ENCODE measurements around the gene ADGB. TPM values are rescaled to one million over a fixed set of nuclear protein-coding genes. Genes with fewer than 3 reads are reported as not detected.

Gene ADGB
- total RNA-seq, 2 donors from 2014 or later: not detected

- intact Hi-C loops (cut with DNase I): no loop called here
These were observed 36.4 kb downstream of the ADGB start for GRCh38 chr6:146635165-146635564.

GRCh38 chr6:146636481-146636880, 37.7 kb downstream of the ADGB start:
- ATAC-seq (no peak), DNase-seq (no peak)
- intact Hi-C loops (cut with DNase I): no loop called here
- Histone ChIP-seq H3K36me3 (replicated peaks in 1 of 2; ENCODE audit: insufficient read depth in 1 of 2, low read depth in 2 of 2) (no peaks in the 10 kb centered on the region), H3K27ac (no peak overlapping the region), H3K4me1 (no peaks in the 10 kb centered on the region), H3K4me3 (no peak overlapping the region), H3K27me3 (no peaks in the 10 kb centered on the region), H3K9me3 (no peaks in the 10 kb centered on the region)
- 78 to 83% methylated on average over 2 of the region's 2 CpGs for WGBS, 2 donors
- TF ChIP-seq POLR2A (IDR thresholded peaks at IDR 0.05): no peak
- no peak for TF ChIP-seq CTCF (IDR thresholded peaks at IDR 0.05)

More at GRCh38 chr6:146635165-146635564, 36.4 kb downstream of the ADGB start:
- Histone ChIP-seq H3K4me3 (no peak overlapping the region), H3K27me3 (no peaks in the 10 kb centered on the region), H3K36me3 (replicated peaks in 1 of 2; ENCODE audit: insufficient read depth in 1 of 2, low read depth in 2 of 2) (no peaks in the 10 kb centered on the region), H3K27ac (no peak overlapping the region), H3K9me3 (no peaks in the 10 kb centered on the region), H3K4me1 (no peaks in the 10 kb centered on the region)
- TF ChIP-seq CTCF (IDR thresholded peaks at IDR 0.05) (no peak), POLR2A (IDR thresholded peaks at IDR 0.05) (no peak)
- DNase-seq: no peak
- no peak for ATAC-seq

- 68 to 75% methylated on average over 6 of the region's 6 CpGs for WGBS, 2 donors
- no peaks in the 10 kb centered on the region for H3K9me3 ChIP-seq
- H3K27ac ChIP-seq: no peak overlapping the region
- no peak for ATAC-seq
- H3K4me1 ChIP-seq: no peaks in the 10 kb centered on the region
- no peak overlapping the region for H3K4me3 ChIP-seq
- no peaks in the 10 kb centered on the region for H3K36me3 ChIP-seq (replicated peaks in 1 of 2; ENCODE audit: insufficient read depth in 1 of 2, low read depth in 2 of 2)
- intact Hi-C loops (cut with DNase I): no loop called here
- no peak for DNase-seq
- TF ChIP-seq POLR2A (IDR thresholded peaks at IDR 0.05) (no peak), CTCF (IDR thresholded peaks at IDR 0.05) (no peak)
- H3K27me3 ChIP-seq: no peaks in the 10 kb centered on the region
These were observed 44.1 kb downstream of the ADGB start for GRCh38 chr6:146642921-146643320.

GRCh38 chr6:146650799-146651481, 52.2 kb downstream of the ADGB start:
- ATAC-seq (no peak), DNase-seq (no peak)
- WGBS, 2 donors: 69 to 71% methylated on average over 8 of the region's 8 CpGs
- H3K27me3 ChIP-seq: no peaks in the 10 kb centered on the region
- no peaks in the 10 kb centered on the region for H3K4me1 ChIP-seq
- no peak overlapping the region for H3K27ac ChIP-seq
- H3K36me3 ChIP-seq (replicated peaks in 1 of 2; ENCODE audit: insufficient read depth in 1 of 2, low read depth in 2 of 2): no peaks in the 10 kb centered on the region
- TF ChIP-seq CTCF (IDR thresholded peaks at IDR 0.05) (no peak), POLR2A (IDR thresholded peaks at IDR 0.05) (no peak)
- H3K9me3 ChIP-seq: no peaks in the 10 kb centered on the region
- intact Hi-C loops (cut with DNase I): no loop called here
- H3K4me3 ChIP-seq: no peak overlapping the region

GRCh38 chr6:146651482-146651863, 52.7 kb downstream of the ADGB start:
- H3K9me3 ChIP-seq: no peaks in the 10 kb centered on the region
- H3K4me1 ChIP-seq: no peaks in the 10 kb centered on the region
- no peak for DNase-seq
- H3K4me3 ChIP-seq: no peak overlapping the region
- intact Hi-C loops (cut with DNase I): no loop called here
- no peak overlapping the region for H3K27ac ChIP-seq
- TF ChIP-seq POLR2A (IDR thresholded peaks at IDR 0.05) (no peak), CTCF (IDR thresholded peaks at IDR 0.05) (no peak)
- 82 to 84% methylated on average over 4 of the region's 4 CpGs for WGBS, 2 donors
- no peaks in the 10 kb centered on the region for H3K36me3 ChIP-seq (replicated peaks in 1 of 2; ENCODE audit: insufficient read depth in 1 of 2, low read depth in 2 of 2)
- ATAC-seq: no peak
- H3K27me3 ChIP-seq: no peaks in the 10 kb centered on the region

All from body of pancreas (tissue), 4 donors.